Measurements from ENCODE around the gene KRTAP25-1. TPM values are rescaled to one million over a fixed set of nuclear protein-coding genes. Genes with fewer than 3 reads are reported as not detected.

KRTAP25-1 gene
- total and polyA plus RNA-seq, 2 of the 4 experiments (the other 2 are of a cell fraction): not detected

DNA sequence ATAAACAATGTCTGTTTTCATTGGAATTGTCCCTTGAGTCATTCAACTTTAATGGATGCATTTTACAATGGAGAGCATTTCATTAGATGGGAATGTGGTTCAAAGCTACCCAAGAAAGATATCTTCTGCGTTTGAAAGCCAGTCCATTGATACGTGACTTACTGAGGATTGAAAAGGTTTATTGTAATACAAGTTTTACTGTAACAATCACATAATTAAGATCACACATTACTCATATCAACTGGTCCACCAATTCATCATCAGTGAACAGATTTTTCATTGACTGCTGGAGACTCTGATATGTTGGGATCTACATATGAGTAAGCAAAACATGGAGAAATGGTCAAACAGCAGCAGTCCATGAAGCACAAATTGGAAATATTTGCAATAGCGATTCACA, 39.4 kb downstream of the KRTAP25-1 start:
- Histone ChIP-seq H4K20me1 (ENCODE audit: insufficient read depth, low read length) (no peaks in the 10 kb centered on the region), H3K23ac (ENCODE audit: low read depth, low read length) (no peak overlapping the region), H3K14ac (replicated peaks; ENCODE audit: low read depth, low read length) (no peak overlapping the region), H2BK120ac (ENCODE audit: low read depth, low read length) (no peak overlapping the region), H2BK5ac (ENCODE audit: low read depth, low read length, poor library complexity, severe bottlenecking) (no peak overlapping the region), H3K27ac (ENCODE audit: insufficient read depth, low read length) (no peak overlapping the region), H3K36me3 (ENCODE audit: control insufficient read depth, insufficient read depth, low read length) (no peaks in the 10 kb centered on the region), H2AFZ (replicated peaks; ENCODE audit: low read length, poor library complexity) (no peak overlapping the region), H4K5ac (ENCODE audit: low read depth, low read length) (no peak overlapping the region), H3K9me3 (ENCODE audit: control insufficient read depth, insufficient read depth, low read length) (peaks cover 2% of the 10 kb centered on the region), H2AK5ac (ENCODE audit: low read depth, low read length) (no peak overlapping the region), H3K18ac (ENCODE audit: low read depth, low read length) (no peak overlapping the region), H3K56ac (ENCODE audit: extremely low read depth, insufficient read depth, low read length) (no peak overlapping the region), H2BK15ac (ENCODE audit: low read depth, low read length) (no peak overlapping the region), H3K27me3 (ENCODE audit: control insufficient read depth, insufficient read depth, low read length) (no peaks in the 10 kb centered on the region), H3K9me1 (ENCODE audit: insufficient read depth, low read length) (no peaks in the 10 kb centered on the region), H3K4ac (ENCODE audit: low read depth, low read length) (no peak overlapping the region), H2BK20ac (ENCODE audit: low read depth, low read length) (no peak overlapping the region), H2AK9ac (replicated peaks; ENCODE audit: low read depth, low read length, poor library complexity) (no peak overlapping the region), H4K91ac (ENCODE audit: insufficient read depth, low read depth, low read length) (no peak overlapping the region), H3K4me1 (ENCODE audit: control insufficient read depth, insufficient read depth, low read length) (no peaks in the 10 kb centered on the region), H3K4me3 (ENCODE audit: insufficient read depth, low read depth, low read length) (no peak overlapping the region), H3K4me2 (ENCODE audit: low read depth, low read length) (no peak overlapping the region), H3K79me1 (ENCODE audit: low read depth in 1 of 2, low read length in 2 of 2) (no peaks in the 10 kb centered on the region), H3K9ac (ENCODE audit: low read depth, low read length) (no peak overlapping the region), H4K8ac (ENCODE audit: low read depth in 2 of 2, low read length in 2 of 2) (no peak overlapping the region)
- no CpG with 5 or more reads among the region's 3 CpGs for WGBS, 2 experiments (ENCODE audit: extremely low coverage in 2 of 2, insufficient read length in 1 of 2)
- ChIA-PET CTCF (no interaction called here), POLR2A (ENCODE audit: unreplicated experiment) (no interaction called here)
- in situ Hi-C loops (cut with MboI; ENCODE audit: low sequenced_read_pairs) (no loop called here), intact Hi-C loops (cut with micrococcal nuclease) (no loop called here), dilution Hi-C loops (cut with HindIII; ENCODE audit: low sequenced_read_pairs, unreplicated experiment) (no loop called here)
- DNase-seq: no peak
- no TSS peak for BruUV-seq (replicated peaks)
- TF ChIP-seq, protein P1, sequence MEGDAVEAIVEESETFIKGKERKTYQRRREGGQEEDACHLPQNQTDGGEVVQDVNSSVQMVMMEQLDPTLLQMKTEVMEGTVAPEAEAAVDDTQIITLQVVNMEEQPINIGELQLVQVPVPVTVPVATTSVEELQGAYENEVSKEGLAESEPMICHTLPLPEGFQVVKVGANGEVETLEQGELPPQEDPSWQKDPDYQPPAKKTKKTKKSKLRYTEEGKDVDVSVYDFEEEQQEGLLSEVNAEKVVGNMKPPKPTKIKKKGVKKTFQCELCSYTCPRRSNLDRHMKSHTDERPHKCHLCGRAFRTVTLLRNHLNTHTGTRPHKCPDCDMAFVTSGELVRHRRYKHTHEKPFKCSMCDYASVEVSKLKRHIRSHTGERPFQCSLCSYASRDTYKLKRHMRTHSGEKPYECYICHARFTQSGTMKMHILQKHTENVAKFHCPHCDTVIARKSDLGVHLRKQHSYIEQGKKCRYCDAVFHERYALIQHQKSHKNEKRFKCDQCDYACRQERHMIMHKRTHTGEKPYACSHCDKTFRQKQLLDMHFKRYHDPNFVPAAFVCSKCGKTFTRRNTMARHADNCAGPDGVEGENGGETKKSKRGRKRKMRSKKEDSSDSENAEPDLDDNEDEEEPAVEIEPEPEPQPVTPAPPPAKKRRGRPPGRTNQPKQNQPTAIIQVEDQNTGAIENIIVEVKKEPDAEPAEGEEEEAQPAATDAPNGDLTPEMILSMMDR (conservative IDR thresholded peaks at IDR 0.05; ENCODE audit: low read depth, low read length): no peak
- TF ChIP-seq FOS (IDR thresholded peaks at IDR 0.05; ENCODE audit: low read depth, low read length): no peak
- no peak for TF ChIP-seq BHLHE40 (IDR thresholded peaks at IDR 0.05; ENCODE audit: low read depth, low read length)
- TF ChIP-seq CHD1 (IDR thresholded peaks at IDR 0.05; ENCODE audit: low read depth, low read length): no peak
- no peak for TF ChIP-seq MAFK (IDR thresholded peaks at IDR 0.05; ENCODE audit: low read depth, low read length)
- TF ChIP-seq CEBPB (IDR thresholded peaks at IDR 0.05; ENCODE audit: low read depth, low read length): no peak
- TF ChIP-seq MAZ (IDR thresholded peaks at IDR 0.05; ENCODE audit: borderline replicate concordance, low read depth, low read length): no peak
- no peak for TF ChIP-seq SMC3 (IDR thresholded peaks at IDR 0.05; ENCODE audit: low read depth, low read length)
- no peak for TF ChIP-seq RFX5 (IDR thresholded peaks at IDR 0.05; ENCODE audit: low read depth, low read length)
- TF ChIP-seq POLR2A (IDR thresholded peaks at IDR 0.05; ENCODE audit: low read depth, low read length): no peak
- no peak for TF ChIP-seq RAD21 (IDR thresholded peaks at IDR 0.05; ENCODE audit: low read length)
- no peak for TF ChIP-seq MXI1 (IDR thresholded peaks at IDR 0.05; ENCODE audit: borderline replicate concordance, low read depth, low read length)
- no peak for TF ChIP-seq RCOR1 (IDR thresholded peaks at IDR 0.05; ENCODE audit: insufficient replicate concordance, low read length)
- TF ChIP-seq NFE2L2 (IDR thresholded peaks at IDR 0.05; ENCODE audit: low read depth, low read length): no peak
- TF ChIP-seq, protein P2, sequence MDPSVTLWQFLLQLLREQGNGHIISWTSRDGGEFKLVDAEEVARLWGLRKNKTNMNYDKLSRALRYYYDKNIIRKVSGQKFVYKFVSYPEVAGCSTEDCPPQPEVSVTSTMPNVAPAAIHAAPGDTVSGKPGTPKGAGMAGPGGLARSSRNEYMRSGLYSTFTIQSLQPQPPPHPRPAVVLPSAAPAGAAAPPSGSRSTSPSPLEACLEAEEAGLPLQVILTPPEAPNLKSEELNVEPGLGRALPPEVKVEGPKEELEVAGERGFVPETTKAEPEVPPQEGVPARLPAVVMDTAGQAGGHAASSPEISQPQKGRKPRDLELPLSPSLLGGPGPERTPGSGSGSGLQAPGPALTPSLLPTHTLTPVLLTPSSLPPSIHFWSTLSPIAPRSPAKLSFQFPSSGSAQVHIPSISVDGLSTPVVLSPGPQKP (IDR thresholded peaks at IDR 0.05; ENCODE audit: borderline replicate concordance, low read depth, low read length): no peak
- TF ChIP-seq, protein P3, sequence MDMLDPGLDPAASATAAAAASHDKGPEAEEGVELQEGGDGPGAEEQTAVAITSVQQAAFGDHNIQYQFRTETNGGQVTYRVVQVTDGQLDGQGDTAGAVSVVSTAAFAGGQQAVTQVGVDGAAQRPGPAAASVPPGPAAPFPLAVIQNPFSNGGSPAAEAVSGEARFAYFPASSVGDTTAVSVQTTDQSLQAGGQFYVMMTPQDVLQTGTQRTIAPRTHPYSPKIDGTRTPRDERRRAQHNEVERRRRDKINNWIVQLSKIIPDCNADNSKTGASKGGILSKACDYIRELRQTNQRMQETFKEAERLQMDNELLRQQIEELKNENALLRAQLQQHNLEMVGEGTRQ (IDR thresholded peaks at IDR 0.05; ENCODE audit: low read depth, low read length): no peak
- no peak for ATAC-seq (ENCODE audit: low read depth)

All from IMR-90 (cell line).